IPS-11a (cell line): ENCODE results near the gene HSPA9.

Experiments
- H3K4me3 ChIP-seq: one replicate; pipeline ENCODE4 v1.5.1; 2013; ENCODE audit warnings: low read depth, low read length, control low read depth

HSPA9 gene

GRCh38 chr5:138564242-138564641 is 11.0 kb downstream of the HSPA9 start:
- no peak overlapping the region for H3K4me3 ChIP-seq

GRCh38 chr5:138563340-138564118 is 11.7 kb downstream of the HSPA9 start:
- H3K4me3 ChIP-seq: no peak overlapping the region

- no peak overlapping the region for H3K4me3 ChIP-seq
These were observed 14.2 kb downstream of the HSPA9 start for GRCh38 chr5:138560971-138561370.

- H3K4me3 ChIP-seq: no peak overlapping the region
These were observed 15.3 kb downstream of the HSPA9 start for GRCh38 chr5:138559937-138560336.

GRCh38 chr5:138557677-138558076 is 17.5 kb downstream of the HSPA9 start:
- H3K4me3 ChIP-seq: no peak overlapping the region

GRCh38 chr5:138554143-138554542 is 21.1 kb downstream of the HSPA9 start:
- H3K4me3 ChIP-seq: no peak overlapping the region

- H3K4me3 ChIP-seq: no peak overlapping the region
These were observed 21.6 kb downstream of the HSPA9 start for GRCh38 chr5:138553437-138554095.

- no peak overlapping the region for H3K4me3 ChIP-seq
These were observed 22.5 kb downstream of the HSPA9 start for GRCh38 chr5:138552657-138553056.

- H3K4me3 ChIP-seq: no peak overlapping the region
These were observed 25.8 kb downstream of the HSPA9 start for GRCh38 chr5:138549414-138549813.

- no peak overlapping the region for H3K4me3 ChIP-seq
These were observed 29.2 kb downstream of the HSPA9 start for GRCh38 chr5:138545919-138546562.

- H3K4me3 ChIP-seq: peak overlapping the region; percentile 97
These were observed 30.7 kb downstream of the HSPA9 start for GRCh38 chr5:138544181-138545134.

- peak overlapping the region; percentile 97 for H3K4me3 ChIP-seq
These were observed 31.5 kb downstream of the HSPA9 start for GRCh38 chr5:138543730-138544104.

- H3K4me3 ChIP-seq: peak within 1 kb of the TSS; percentile 97
These were observed 32.1 kb downstream of the HSPA9 start, which contains the start of gene ETF1 for GRCh38 chr5:138542956-138543729. ETF1 (minus strand) TSS chr5:138543236; CDS start chr5:138542918, 318 bp downstream.

GRCh38 chr5:138542180-138542955 is 32.8 kb downstream of the HSPA9 start:
- H3K4me3 ChIP-seq: peak overlapping the region; percentile 93

- peak overlapping the region; percentile 93 for H3K4me3 ChIP-seq
These were observed 33.6 kb downstream of the HSPA9 start for GRCh38 chr5:138541511-138542179.

GRCh38 chr5:138539791-138540190 is 35.4 kb downstream of the HSPA9 start:
- no peak overlapping the region for H3K4me3 ChIP-seq

- H3K4me3 ChIP-seq: no peak overlapping the region
These were observed 36.1 kb downstream of the HSPA9 start for GRCh38 chr5:138538943-138539627.

- no peak overlapping the region for H3K4me3 ChIP-seq
These were observed 38.4 kb downstream of the HSPA9 start for GRCh38 chr5:138536665-138537315.
